HG03097 (cell line): Measurements from ENCODE around the gene ZNF280C.
A peak's percentile ranks its signal among the peaks of the same experiment; 100 is the strongest.
"Not testable (repeated sequence)": the region's sequence is repeated elsewhere in the genome, so short reads cannot be mapped to it uniquely, and the experiment has no call there.

Source experiments
- ATAC-seq: cut with Tn5 transposase; IDR thresholded peaks from one replicate; pipeline ENCODE4 v1.9.1; 2021; ENCODE audit not compliant: unreplicated experiment, low FRiP score

Gene ZNF280C

GRCh38 chrX:130268449-130269170 is at the start of gene ZNF280C:
ZNF280C (minus strand) TSS chrX:130268899; CDS start chrX:130260449, 8,450 bp downstream.
- peak; percentile 95 for ATAC-seq

- ATAC-seq: no peak
These were observed 36.1 kb upstream of the ZNF280C start for GRCh38 chrX:130304587-130305368.

- ATAC-seq: no peak
These were observed 33.3 kb upstream of the ZNF280C start for GRCh38 chrX:130301977-130302376.

GRCh38 chrX:130301405-130301804 is 32.7 kb upstream of the ZNF280C start:
- no peak for ATAC-seq

- ATAC-seq: no peak
These were observed 31.2 kb upstream of the ZNF280C start for GRCh38 chrX:130300010-130300282.

GRCh38 chrX:130299279-130300009 is 30.7 kb upstream of the ZNF280C start:
- ATAC-seq: no peak

GRCh38 chrX:130296743-130297142 is 28.0 kb upstream of the ZNF280C start:
- no peak for ATAC-seq

- no peak for ATAC-seq
These were observed 27.6 kb upstream of the ZNF280C start for GRCh38 chrX:130296297-130296678.

GRCh38 chrX:130295519-130296296 is 27.0 kb upstream of the ZNF280C start:
- no peak for ATAC-seq

GRCh38 chrX:130287071-130287770 is 18.5 kb upstream of the ZNF280C start:
- no peak for ATAC-seq

- no peak for ATAC-seq
These were observed 17.0 kb upstream of the ZNF280C start for GRCh38 chrX:130285710-130286109.

- ATAC-seq: no peak
These were observed 16.4 kb upstream of the ZNF280C start for GRCh38 chrX:130285069-130285620.

GRCh38 chrX:130282151-130282550 is 13.5 kb upstream of the ZNF280C start:
- no peak for ATAC-seq

- ATAC-seq: no peak
These were observed 12.2 kb upstream of the ZNF280C start for GRCh38 chrX:130280901-130281300.

- not testable (repeated sequence) for ATAC-seq
These were observed 3.6 kb upstream of the ZNF280C start for GRCh38 chrX:130272253-130272652.

GRCh38 chrX:130269391-130269790 is 692 bp upstream of the ZNF280C start:
- not testable (repeated sequence) for ATAC-seq

- peak; percentile 9 for ATAC-seq
These were observed 697 bp downstream of the ZNF280C start for GRCh38 chrX:130267956-130268448.

GRCh38 chrX:130264573-130264972 is 4.1 kb downstream of the ZNF280C start:
- ATAC-seq: no peak

- no peak for ATAC-seq
These were observed 5.7 kb downstream of the ZNF280C start for GRCh38 chrX:130263016-130263415.

- no peak for ATAC-seq
These were observed 6.5 kb downstream of the ZNF280C start for GRCh38 chrX:130262231-130262630.
